RWPE2 (cell line): ENCODE data around the gene CAPS.

Source experiments
- ATAC-seq: fragments of 200-7000 bp; cut with Tn5 transposase; 3 replicates; pipeline ENCODE4 v1.9.1; 2021; ENCODE audit warnings: low read depth
- DNase-seq: peaks from one replicate; pipeline ENCODE4 v3.0.0-alpha.2; 2020; ENCODE audit warnings: low spot score
- H3K27ac ChIP-seq: fragments of 450-650 bp; 2 replicates; pipeline ENCODE4 v1.5.1; 2017; ENCODE audit warnings: mild to moderate bottlenecking; ENCODE audit not compliant: poor library complexity, severe bottlenecking
- H3K27me3 ChIP-seq: fragments of 250-450 bp; sonication (Bioruptor Pico); 2 replicates; pipeline ENCODE4 v1.5.1; 2021; ENCODE audit warnings: mild to moderate bottlenecking, moderate library complexity; ENCODE audit not compliant: insufficient read depth, poor library complexity, severe bottlenecking
- H3K36me3 ChIP-seq: fragments of 250-450 bp; sonication (Bioruptor Pico); 2 replicates; pipeline ENCODE4 v1.5.1; 2020; ENCODE audit warnings: low read depth, mild to moderate bottlenecking, moderate library complexity
- H3K4me1 ChIP-seq: fragments of 250-450 bp; sonication (Bioruptor Pico); 2 replicates; pipeline ENCODE4 v1.5.1; 2021; ENCODE audit warnings: mild to moderate bottlenecking, moderate library complexity; ENCODE audit not compliant: insufficient read depth, poor library complexity, severe bottlenecking
- H3K4me3 ChIP-seq: fragments of 250-450 bp; sonication (Bioruptor Pico); 2 replicates; pipeline ENCODE4 v1.5.1; 2021; ENCODE audit warnings: mild to moderate bottlenecking, moderate library complexity; ENCODE audit not compliant: severe bottlenecking
- H3K9me3 ChIP-seq: fragments of 250-450 bp; sonication (Bioruptor Pico); 2 replicates; pipeline ENCODE4 v1.5.1; 2021; ENCODE audit warnings: mild to moderate bottlenecking, moderate library complexity; ENCODE audit not compliant: severe bottlenecking
- CTCF ChIP-seq: fragments of 450-650 bp; IDR thresholded peaks from one replicate; pipeline ENCODE4 v1.5.1; 2017; ENCODE audit warnings: mild to moderate bottlenecking, moderate library complexity; ENCODE audit not compliant: poor library complexity, severe bottlenecking

The CAPS gene

GRCh38 chr19:5895409-5895808 is 18.6 kb upstream of the CAPS start:
- no peak for TF ChIP-seq CTCF
- no peak overlapping the region for H3K27ac ChIP-seq
- H3K27me3 ChIP-seq, result no peaks in the 10 kb centered on the region
- H3K9me3 ChIP-seq, result peaks cover 2% of the 10 kb centered on the region
- no peak overlapping the region for H3K4me3 ChIP-seq
- ATAC-seq, result no peak
- H3K4me1 ChIP-seq, result no peaks in the 10 kb centered on the region
- peaks cover 10% of the 10 kb centered on the region; the same call in 1 of the 2 replicates for H3K36me3 ChIP-seq
- DNase-seq, result no peak

DNA sequence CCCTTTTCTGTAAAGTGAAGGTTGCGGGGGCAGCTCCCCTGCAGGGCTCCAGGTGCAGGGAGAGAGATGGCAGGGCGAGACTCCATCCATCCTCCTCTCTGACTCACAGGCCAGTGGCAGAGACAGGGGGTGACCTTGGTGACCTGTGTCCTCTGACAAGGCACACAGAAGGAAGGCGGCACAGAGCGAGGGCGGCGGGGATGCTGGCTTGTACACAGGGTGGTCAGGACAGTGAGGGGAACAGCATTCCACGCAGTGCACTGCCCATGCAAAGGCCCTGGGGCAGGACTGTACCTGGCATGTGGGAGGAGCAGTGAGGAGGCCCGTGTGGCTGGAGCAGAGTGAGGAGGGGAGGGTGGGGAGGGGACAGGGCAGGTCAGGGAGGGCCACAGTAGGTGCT is 18.2 kb upstream of the CAPS start:
- Histone ChIP-seq H3K4me3 (no peak overlapping the region), H3K27ac (no peak overlapping the region), H3K4me1 (no peaks in the 10 kb centered on the region), H3K36me3 (peaks cover 11% of the 10 kb centered on the region; the same call in 1 of the 2 replicates), H3K27me3 (no peaks in the 10 kb centered on the region), H3K9me3 (no peaks in the 10 kb centered on the region)
- DNase-seq, result no peak
- TF ChIP-seq CTCF, result no peak
- no peak for ATAC-seq

DNA sequence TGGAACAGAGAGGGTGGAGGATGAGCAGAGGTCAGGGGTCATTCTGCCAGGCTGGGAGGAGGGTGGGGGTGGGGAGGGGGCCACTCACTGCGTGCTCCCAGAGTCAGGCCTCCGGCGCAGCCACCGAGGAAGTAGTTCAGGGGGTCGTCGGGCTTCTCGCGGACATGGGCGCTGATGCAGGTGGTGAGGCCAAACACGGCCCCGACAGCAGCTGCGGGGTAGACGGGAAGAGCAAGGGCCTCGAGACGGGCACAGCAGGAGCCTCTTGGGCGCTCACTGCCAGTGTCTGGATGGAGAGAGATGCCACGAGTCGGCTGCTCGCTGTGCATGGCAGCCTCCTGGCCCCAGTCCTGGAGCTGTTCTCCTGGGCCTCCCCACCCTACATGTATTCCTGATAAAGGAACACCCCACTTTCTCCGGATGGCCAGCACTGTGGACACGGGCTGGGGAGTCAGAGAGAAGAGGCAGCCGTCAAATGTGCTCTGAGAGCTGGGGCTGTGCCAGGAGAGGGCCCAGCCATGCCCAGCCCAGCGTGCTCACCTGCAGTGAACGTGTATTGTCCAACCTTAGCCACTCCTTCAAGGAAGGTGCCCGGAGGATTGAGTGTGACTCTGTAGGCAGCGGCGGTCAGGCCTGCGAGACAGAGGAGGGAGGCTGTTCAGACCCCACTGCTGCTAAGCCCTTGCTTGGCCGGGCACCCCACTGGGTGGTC is 17.5 kb upstream of the CAPS start:
- H3K9me3 ChIP-seq, result no peaks in the 10 kb centered on the region
- peaks cover 11% of the 10 kb centered on the region; the same call in 1 of the 2 replicates for H3K36me3 ChIP-seq
- TF ChIP-seq CTCF, result no peak
- H3K4me3 ChIP-seq, result no peak overlapping the region
- no peak overlapping the region for H3K27ac ChIP-seq
- DNase-seq (no peak), ATAC-seq (no peak)
- no peaks in the 10 kb centered on the region for H3K4me1 ChIP-seq
- H3K27me3 ChIP-seq, result no peaks in the 10 kb centered on the region

- Histone ChIP-seq H3K36me3 (peaks cover 17% of the 10 kb centered on the region), H3K4me3 (no peak overlapping the region), H3K27ac (no peak overlapping the region), H3K4me1 (peaks cover under 1% of the 10 kb centered on the region), H3K27me3 (no peaks in the 10 kb centered on the region), H3K9me3 (no peaks in the 10 kb centered on the region)
- no peak for TF ChIP-seq CTCF
- ATAC-seq (no peak), DNase-seq (no peak)
These were observed 16.7 kb upstream of the CAPS start for GRCh38 chr19:5897189-5897969.
